H1 (cell line): ENCODE results near the gene MRM1.

ENCODE experiments used
- CTCF ChIP-seq, 3 experiments: IDR thresholded peaks; 1 replicate in 2 of 3; 2 replicates in 1 of 3; pipeline versions ENCODE4 v1.5.1 to v1.6.1; 2011; ENCODE audit warnings: low read length in 3 of 3, mild to moderate bottlenecking in 3 of 3, inconsistent platforms in 2 of 3, low read depth in 1 of 3, moderate library complexity in 1 of 3; ENCODE audit not compliant: insufficient read depth in 1 of 3; ENCODE audit errors: control extremely low read depth in 1 of 3
- YY1 ChIP-seq: IDR thresholded peaks from 2 replicates; pipeline ENCODE4 v1.6.1; 2011; ENCODE audit warnings: low read depth, mild to moderate bottlenecking, low read length

GRCh38 chr17:36617773-36618172, 16.4 kb downstream of the MRM1 start:
- TF ChIP-seq CTCF (IDR thresholded peaks at IDR 0.05; ENCODE audit: control extremely low read depth in 1 of 3, insufficient read depth in 1 of 3, low read depth in 1 of 3, low read length in 3 of 3) (no peak), YY1 (no peak)
